Neural progenitor cell (in vitro differentiated cells): Measurements from ENCODE around the gene ANXA2R. TPM values are rescaled to one million over a fixed set of nuclear protein-coding genes. Genes with fewer than 3 reads are reported as not detected.

Experiments
- DNase-seq: peaks from one replicate; pipeline ENCODE4 v3.0.0-alpha.2; 2016; ENCODE audit warnings: low spot score
- H2AFZ ChIP-seq: fragments of 200-600 bp; sonication (generic); replicated peaks from 2 replicates; pipeline ENCODE4 v1.6.1; 2016; ENCODE audit warnings: antibody characterized with exemption
- H3F3A ChIP-seq: fragments of 200-600 bp; sonication (generic); 2 replicates; pipeline ENCODE4 v1.6.1; 2016; ENCODE audit warnings: antibody characterized with exemption, low read depth
- H3K27ac ChIP-seq: fragments of 200-600 bp; sonication (generic); 2 replicates; pipeline ENCODE4 v1.5.1; 2016; ENCODE audit warnings: mild to moderate bottlenecking
- H3K27me3 ChIP-seq: fragments of 200-600 bp; sonication (generic); 2 replicates; pipeline ENCODE4 v1.6.1; 2016; ENCODE audit warnings: mild to moderate bottlenecking, moderate library complexity
- H3K36me3 ChIP-seq: fragments of 200-600 bp; sonication (generic); 2 replicates; pipeline ENCODE4 v1.5.1; 2016
- H3K4me1 ChIP-seq: fragments of 200-600 bp; sonication (generic); 2 replicates; pipeline ENCODE4 v1.6.1; 2016; ENCODE audit warnings: mixed run types
- H3K4me2 ChIP-seq: fragments of 200-600 bp; sonication (generic); 2 replicates; pipeline ENCODE4 v1.6.1; 2016
- H3K4me3 ChIP-seq: fragments of 200-600 bp; sonication (generic); 2 replicates; pipeline ENCODE4 v1.5.1; 2016
- H3K79me2 ChIP-seq: fragments of 200-600 bp; sonication (generic); 2 replicates; pipeline ENCODE4 v1.6.1; 2016; ENCODE audit warnings: low read depth
- H3K9ac ChIP-seq: fragments of 200-600 bp; sonication (generic); 2 replicates; pipeline ENCODE4 v1.6.1; 2016
- H3K9me3 ChIP-seq: fragments of 200-600 bp; sonication (generic); 2 replicates; pipeline ENCODE4 v1.5.1; 2016; ENCODE audit warnings: low read depth
- H4K20me1 ChIP-seq: fragments of 200-600 bp; sonication (generic); 2 replicates; pipeline ENCODE4 v1.6.1; 2016; ENCODE audit warnings: low read depth
- H3K27ac Mint-ChIP-seq: 3 replicates; pipeline ENCODE4 v1.8.0; 2021; ENCODE audit warnings: mixed read lengths
- H3K27me3 Mint-ChIP-seq: 2 replicates; pipeline ENCODE4 v1.8.0; 2022; ENCODE audit warnings: low read depth, mild to moderate bottlenecking, inconsistent platforms, moderate library complexity, mixed read lengths; ENCODE audit not compliant: insufficient read depth
- H3K36me3 Mint-ChIP-seq: 3 replicates; pipeline ENCODE4 v1.8.0; 2021; ENCODE audit warnings: mixed read lengths
- H3K4me1 Mint-ChIP-seq: 3 replicates; pipeline ENCODE4 v1.8.0; 2021; ENCODE audit warnings: mixed read lengths
- H3K4me3 Mint-ChIP-seq: 3 replicates; pipeline ENCODE4 v1.8.0; 2021; ENCODE audit warnings: mild to moderate bottlenecking, moderate library complexity, mixed read lengths
- H3K9me3 Mint-ChIP-seq: 3 replicates; pipeline ENCODE4 v1.8.0; 2020; ENCODE audit warnings: mixed read lengths
- EZH2 ChIP-seq: fragments of 200-600 bp; sonication (generic); IDR thresholded peaks from 2 replicates; pipeline ENCODE4 v1.6.1; 2017; ENCODE audit warnings: antibody characterized with exemption, mild to moderate bottlenecking, moderate library complexity
- EZH2phosphoT487 ChIP-seq: fragments of 200-600 bp; sonication (generic); IDR thresholded peaks from 2 replicates; pipeline ENCODE4 v1.6.1; 2017; ENCODE audit warnings: antibody characterized with exemption
- total RNA-seq: library from RNA; depleted of rRNA; stranded (reverse); fragments of >200 nt; gene quantifications from 2 replicates; pipeline ENCODE4 v1.2.3, GENCODE V29; 2015; ENCODE audit warnings: low replicate concordance
- TF ChIP-seq, protein P1 (sequence below): fragments of 200-600 bp; sonication (generic); IDR thresholded peaks from 2 replicates; pipeline ENCODE4 v1.5.1; 2017; ENCODE audit warnings: antibody characterized with exemption, mild to moderate bottlenecking

ANXA2R gene
- total RNA-seq, 1 donor from 2014 or later = 0.17 TPM

DNA sequence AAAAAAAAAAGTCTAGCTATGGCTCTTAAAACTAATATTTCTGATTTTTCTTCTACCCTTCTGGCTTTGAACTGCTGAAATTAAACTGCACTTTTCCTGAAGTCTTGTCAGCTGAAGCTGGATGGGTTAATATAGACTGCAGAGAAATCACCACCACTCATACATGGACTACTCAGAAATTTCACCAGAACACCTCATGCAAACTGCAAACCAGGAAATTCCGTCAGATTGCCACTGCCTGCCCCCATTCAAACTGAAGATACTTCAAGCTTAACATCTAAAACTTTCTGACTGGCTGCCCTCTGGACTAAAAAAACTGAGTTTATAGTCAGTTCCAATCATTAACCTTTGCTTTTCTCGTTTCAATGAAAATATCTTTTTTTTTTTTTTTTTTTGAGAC is 11.6 kb upstream of the ANXA2R start:
- H3K4me3 Mint-ChIP-seq = no peak overlapping the region
- H4K20me1 ChIP-seq = peaks cover 4% of the 10 kb centered on the region
- peaks cover 6% of the 10 kb centered on the region for H3K27me3 Mint-ChIP-seq
- peaks cover 1% of the 10 kb centered on the region for H3K36me3 Mint-ChIP-seq
- no peak overlapping the region for H3K27ac Mint-ChIP-seq
- peaks cover 7% of the 10 kb centered on the region for H3K9me3 Mint-ChIP-seq
- no peaks in the 10 kb centered on the region for H3F3A ChIP-seq
- H3K79me2 ChIP-seq = no peaks in the 10 kb centered on the region
- peaks cover 17% of the 10 kb centered on the region for H3K27me3 ChIP-seq
- TF ChIP-seq, protein P1, sequence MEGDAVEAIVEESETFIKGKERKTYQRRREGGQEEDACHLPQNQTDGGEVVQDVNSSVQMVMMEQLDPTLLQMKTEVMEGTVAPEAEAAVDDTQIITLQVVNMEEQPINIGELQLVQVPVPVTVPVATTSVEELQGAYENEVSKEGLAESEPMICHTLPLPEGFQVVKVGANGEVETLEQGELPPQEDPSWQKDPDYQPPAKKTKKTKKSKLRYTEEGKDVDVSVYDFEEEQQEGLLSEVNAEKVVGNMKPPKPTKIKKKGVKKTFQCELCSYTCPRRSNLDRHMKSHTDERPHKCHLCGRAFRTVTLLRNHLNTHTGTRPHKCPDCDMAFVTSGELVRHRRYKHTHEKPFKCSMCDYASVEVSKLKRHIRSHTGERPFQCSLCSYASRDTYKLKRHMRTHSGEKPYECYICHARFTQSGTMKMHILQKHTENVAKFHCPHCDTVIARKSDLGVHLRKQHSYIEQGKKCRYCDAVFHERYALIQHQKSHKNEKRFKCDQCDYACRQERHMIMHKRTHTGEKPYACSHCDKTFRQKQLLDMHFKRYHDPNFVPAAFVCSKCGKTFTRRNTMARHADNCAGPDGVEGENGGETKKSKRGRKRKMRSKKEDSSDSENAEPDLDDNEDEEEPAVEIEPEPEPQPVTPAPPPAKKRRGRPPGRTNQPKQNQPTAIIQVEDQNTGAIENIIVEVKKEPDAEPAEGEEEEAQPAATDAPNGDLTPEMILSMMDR = no peak
- TF ChIP-seq EZH2phosphoT487 (no peak), EZH2 (no peak)
- H3K36me3 ChIP-seq = no peaks in the 10 kb centered on the region
- H3K4me1 ChIP-seq = no peaks in the 10 kb centered on the region
- no peak overlapping the region for H3K27ac ChIP-seq
- no peak overlapping the region for H3K9ac ChIP-seq
- no peak overlapping the region for H2AFZ ChIP-seq
- no peak overlapping the region for H3K4me3 ChIP-seq
- H3K4me2 ChIP-seq = no peak overlapping the region
- DNase-seq = no peak
- peaks cover 7% of the 10 kb centered on the region for H3K4me1 Mint-ChIP-seq
- no peaks in the 10 kb centered on the region for H3K9me3 ChIP-seq

DNA sequence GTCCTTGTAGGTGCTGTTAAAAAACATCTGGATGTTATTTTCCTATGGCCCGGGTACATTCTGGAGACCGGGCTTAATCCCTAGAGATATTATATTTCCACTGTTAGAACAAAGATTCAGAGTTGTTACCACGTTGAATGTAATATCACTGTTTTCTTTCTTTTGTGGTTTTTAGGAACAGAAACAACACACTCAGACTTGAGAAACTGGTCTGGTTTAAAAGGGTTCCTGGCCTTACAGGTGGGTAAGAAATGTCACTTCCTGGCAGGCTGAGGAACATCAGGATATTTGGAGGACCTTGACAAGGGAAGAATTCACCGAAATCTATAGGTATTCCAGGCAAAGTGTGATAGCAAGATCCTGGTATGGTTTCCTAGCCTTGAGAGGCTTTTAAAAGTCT is 10.3 kb upstream of the ANXA2R start:
- H3K36me3 ChIP-seq = no peaks in the 10 kb centered on the region
- no peak overlapping the region for H3K4me2 ChIP-seq
- no peak overlapping the region for H3K9ac ChIP-seq
- no peak overlapping the region for H3K27ac ChIP-seq
- H3K27me3 ChIP-seq = peaks cover 30% of the 10 kb centered on the region
- no peak overlapping the region for H2AFZ ChIP-seq
- H3K4me3 ChIP-seq = no peak overlapping the region
- peaks cover 11% of the 10 kb centered on the region for H4K20me1 ChIP-seq
- H3K9me3 ChIP-seq = no peaks in the 10 kb centered on the region
- Mint-ChIP-seq H3K36me3 (peaks cover 1% of the 10 kb centered on the region), H3K27ac (no peak overlapping the region), H3K9me3 (peaks cover 7% of the 10 kb centered on the region), H3K4me1 (peaks cover 7% of the 10 kb centered on the region), H3K4me3 (no peak overlapping the region), H3K27me3 (peaks cover 16% of the 10 kb centered on the region)
- TF ChIP-seq EZH2 (no peak), EZH2phosphoT487 (no peak)
- TF ChIP-seq, protein P1 = no peak
- no peaks in the 10 kb centered on the region for H3K4me1 ChIP-seq
- H3F3A ChIP-seq = peaks cover 3% of the 10 kb centered on the region
- H3K79me2 ChIP-seq = no peaks in the 10 kb centered on the region
- no peak for DNase-seq

DNA sequence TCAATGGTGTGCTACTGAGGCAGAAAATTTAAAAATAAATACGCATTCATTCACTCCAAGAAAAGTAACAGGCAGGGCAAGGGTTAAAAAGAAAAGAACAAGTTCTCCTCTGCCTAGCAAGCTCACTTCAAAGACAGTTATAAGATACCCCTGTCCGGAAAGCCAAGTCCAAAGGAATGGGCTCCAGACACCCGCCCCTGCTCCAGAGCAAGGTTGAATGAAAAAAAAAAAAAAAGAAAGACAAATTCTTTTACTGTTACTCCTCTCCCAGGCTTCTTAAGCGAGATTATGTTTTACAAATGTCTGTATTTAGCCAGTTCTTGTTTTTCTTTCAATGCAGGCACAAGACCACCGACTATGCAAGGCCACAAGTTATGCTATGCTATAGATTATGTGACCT is 9.1 kb upstream of the ANXA2R start:
- Mint-ChIP-seq H3K27ac (no peak overlapping the region), H3K4me3 (no peak overlapping the region), H3K36me3 (peaks cover 1% of the 10 kb centered on the region), H3K4me1 (peaks cover 14% of the 10 kb centered on the region), H3K9me3 (peaks cover 2% of the 10 kb centered on the region), H3K27me3 (peaks cover 28% of the 10 kb centered on the region)
- no peaks in the 10 kb centered on the region for H3K9me3 ChIP-seq
- H3K4me1 ChIP-seq = peaks cover 4% of the 10 kb centered on the region
- peaks cover 15% of the 10 kb centered on the region for H3F3A ChIP-seq
- no peaks in the 10 kb centered on the region for H3K36me3 ChIP-seq
- no peak overlapping the region for H3K4me2 ChIP-seq
- no peak for DNase-seq
- no peak for TF ChIP-seq EZH2
- TF ChIP-seq, protein P1 = no peak
- TF ChIP-seq EZH2phosphoT487 = no peak
- no peak overlapping the region for H3K9ac ChIP-seq
- no peaks in the 10 kb centered on the region for H3K79me2 ChIP-seq
- H3K27me3 ChIP-seq = peaks cover 42% of the 10 kb centered on the region
- no peak overlapping the region for H3K4me3 ChIP-seq
- peaks cover 23% of the 10 kb centered on the region for H4K20me1 ChIP-seq
- no peak overlapping the region for H2AFZ ChIP-seq
- no peak overlapping the region for H3K27ac ChIP-seq
